ENCODE data around the gene MGME1. TPM values are rescaled to one million over a fixed set of nuclear protein-coding genes. Genes with fewer than 3 reads are reported as not detected.

The MGME1 gene, protein sequence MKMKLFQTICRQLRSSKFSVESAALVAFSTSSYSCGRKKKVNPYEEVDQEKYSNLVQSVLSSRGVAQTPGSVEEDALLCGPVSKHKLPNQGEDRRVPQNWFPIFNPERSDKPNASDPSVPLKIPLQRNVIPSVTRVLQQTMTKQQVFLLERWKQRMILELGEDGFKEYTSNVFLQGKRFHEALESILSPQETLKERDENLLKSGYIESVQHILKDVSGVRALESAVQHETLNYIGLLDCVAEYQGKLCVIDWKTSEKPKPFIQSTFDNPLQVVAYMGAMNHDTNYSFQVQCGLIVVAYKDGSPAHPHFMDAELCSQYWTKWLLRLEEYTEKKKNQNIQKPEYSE
- total RNA-seq (ENCODE audit: unreplicated experiment): 4.8 TPM
- long read RNA-seq, partial matches to known transcripts: 2 of 10 reads
- long read RNA-seq, other reads (novel, unspliced or antisense): 4 of 10 reads

GRCh38 chr20:17968366-17969277, at the start of gene MGME1, which contains the start of gene SNX5:
Gene MGME1 (plus strand): TSS chr20:17969018. CDS start chr20:17969860, 842 bp downstream.
Gene SNX5 (minus strand): TSS chr20:17968794. CDS start chr20:17968425, 369 bp downstream.
- TF ChIP-seq, protein P1, sequence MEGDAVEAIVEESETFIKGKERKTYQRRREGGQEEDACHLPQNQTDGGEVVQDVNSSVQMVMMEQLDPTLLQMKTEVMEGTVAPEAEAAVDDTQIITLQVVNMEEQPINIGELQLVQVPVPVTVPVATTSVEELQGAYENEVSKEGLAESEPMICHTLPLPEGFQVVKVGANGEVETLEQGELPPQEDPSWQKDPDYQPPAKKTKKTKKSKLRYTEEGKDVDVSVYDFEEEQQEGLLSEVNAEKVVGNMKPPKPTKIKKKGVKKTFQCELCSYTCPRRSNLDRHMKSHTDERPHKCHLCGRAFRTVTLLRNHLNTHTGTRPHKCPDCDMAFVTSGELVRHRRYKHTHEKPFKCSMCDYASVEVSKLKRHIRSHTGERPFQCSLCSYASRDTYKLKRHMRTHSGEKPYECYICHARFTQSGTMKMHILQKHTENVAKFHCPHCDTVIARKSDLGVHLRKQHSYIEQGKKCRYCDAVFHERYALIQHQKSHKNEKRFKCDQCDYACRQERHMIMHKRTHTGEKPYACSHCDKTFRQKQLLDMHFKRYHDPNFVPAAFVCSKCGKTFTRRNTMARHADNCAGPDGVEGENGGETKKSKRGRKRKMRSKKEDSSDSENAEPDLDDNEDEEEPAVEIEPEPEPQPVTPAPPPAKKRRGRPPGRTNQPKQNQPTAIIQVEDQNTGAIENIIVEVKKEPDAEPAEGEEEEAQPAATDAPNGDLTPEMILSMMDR (IDR thresholded peaks at IDR 0.05; ENCODE audit: partially characterized antibody, unreplicated experiment): no peak
- H3K4me3 Mint-ChIP-seq (ENCODE audit: unreplicated experiment): peak within 1 kb of the TSS; percentile 90
- no peaks in the 10 kb centered on the region for H3K36me3 Mint-ChIP-seq (ENCODE audit: unreplicated experiment)
- H3K27ac Mint-ChIP-seq (ENCODE audit: unreplicated experiment): peak within 1 kb of the TSS; percentile 96
- H3K27me3 Mint-ChIP-seq (ENCODE audit: unreplicated experiment): peaks cover 12% of the 10 kb centered on the region
- peaks cover 33% of the 10 kb centered on the region for H3K4me1 Mint-ChIP-seq (ENCODE audit: low read depth, unreplicated experiment)
- DNase-seq: peak; percentile 100
- H3K9me3 Mint-ChIP-seq (ENCODE audit: unreplicated experiment): peaks cover 12% of the 10 kb centered on the region

DNA sequence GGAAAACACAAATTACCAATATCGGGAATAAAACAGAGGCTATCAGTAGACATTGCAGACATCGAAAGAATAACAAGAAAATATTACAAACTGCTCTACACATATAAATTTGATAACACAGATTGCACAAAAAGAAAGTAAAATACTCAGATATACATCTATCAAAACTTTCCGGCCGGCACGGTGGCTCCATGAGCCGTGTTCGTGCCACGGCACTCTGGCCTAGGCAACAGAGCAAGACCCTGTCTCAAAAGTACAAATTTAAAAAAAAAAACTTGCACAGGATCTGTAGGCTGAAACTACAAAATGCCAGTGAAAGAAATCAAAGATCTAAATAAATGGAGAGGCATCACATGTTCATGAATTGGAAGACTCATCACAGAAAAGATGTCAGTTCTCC, 49.7 kb upstream of the MGME1 start:
- no peaks in the 10 kb centered on the region for H3K36me3 Mint-ChIP-seq (ENCODE audit: unreplicated experiment)
- H3K27me3 Mint-ChIP-seq (ENCODE audit: unreplicated experiment): peaks cover 6% of the 10 kb centered on the region
- H3K4me1 Mint-ChIP-seq (ENCODE audit: low read depth, unreplicated experiment): peaks cover 18% of the 10 kb centered on the region
- no peak overlapping the region for H3K4me3 Mint-ChIP-seq (ENCODE audit: unreplicated experiment)
- no peak for DNase-seq
- TF ChIP-seq, protein P1 (IDR thresholded peaks at IDR 0.05; ENCODE audit: partially characterized antibody, unreplicated experiment): no peak
- peaks cover 4% of the 10 kb centered on the region for H3K9me3 Mint-ChIP-seq (ENCODE audit: unreplicated experiment)
- no peak overlapping the region for H3K27ac Mint-ChIP-seq (ENCODE audit: unreplicated experiment)

DNA sequence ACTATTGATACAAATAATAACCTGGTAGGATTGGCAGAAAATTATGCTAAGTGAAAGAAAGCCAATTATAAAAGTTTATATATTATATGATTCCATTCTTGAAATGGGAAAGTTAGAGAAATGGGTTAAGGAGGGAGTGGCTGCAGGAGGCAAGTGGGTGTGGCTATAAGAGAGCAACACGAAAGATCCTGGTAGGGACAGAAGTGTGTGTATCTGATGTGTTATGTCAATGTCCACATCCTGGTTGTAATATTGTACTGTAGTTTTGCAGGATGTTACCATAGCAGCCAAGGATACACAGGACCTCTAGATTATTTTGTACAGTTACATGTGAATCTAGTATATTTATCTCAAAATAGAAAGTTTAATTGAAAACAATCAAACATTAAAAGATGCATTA, 47.0 kb upstream of the MGME1 start:
- TF ChIP-seq, protein P1 (IDR thresholded peaks at IDR 0.05; ENCODE audit: partially characterized antibody, unreplicated experiment): no peak
- DNase-seq: no peak
- Mint-ChIP-seq H3K27ac (ENCODE audit: unreplicated experiment) (peak overlapping the region; percentile 38), H3K36me3 (ENCODE audit: unreplicated experiment) (no peaks in the 10 kb centered on the region), H3K4me3 (ENCODE audit: unreplicated experiment) (no peak overlapping the region), H3K9me3 (ENCODE audit: unreplicated experiment) (peaks cover 4% of the 10 kb centered on the region), H3K27me3 (ENCODE audit: unreplicated experiment) (peaks cover 6% of the 10 kb centered on the region), H3K4me1 (ENCODE audit: low read depth, unreplicated experiment) (peaks cover 19% of the 10 kb centered on the region)

- Mint-ChIP-seq H3K27me3 (ENCODE audit: unreplicated experiment) (peaks cover 6% of the 10 kb centered on the region), H3K27ac (ENCODE audit: unreplicated experiment) (no peak overlapping the region), H3K36me3 (ENCODE audit: unreplicated experiment) (no peaks in the 10 kb centered on the region), H3K4me3 (ENCODE audit: unreplicated experiment) (no peak overlapping the region), H3K9me3 (ENCODE audit: unreplicated experiment) (peaks cover 4% of the 10 kb centered on the region), H3K4me1 (ENCODE audit: low read depth, unreplicated experiment) (peaks cover 19% of the 10 kb centered on the region)
- TF ChIP-seq, protein P1 (IDR thresholded peaks at IDR 0.05; ENCODE audit: partially characterized antibody, unreplicated experiment): no peak
- DNase-seq: no peak
Observed at GRCh38 chr20:17925141-17925939, 43.5 kb upstream of the MGME1 start.

All from glutamatergic neuron (in vitro differentiated cells).